DMS114 treated with DMSO at 0.1 percent for 48 hours (cell line): ENCODE measurements around the gene NOTCH4.
"Not testable (repeated sequence)": the region's sequence is repeated elsewhere in the genome, so short reads cannot be mapped to it uniquely, and the experiment has no call there.

Experiments used
- DNase-seq: peaks from one replicate; lab custom pipeline; 2025; ENCODE audit not compliant: unreplicated experiment; lab: John Stamatoyannopoulos, UW

The NOTCH4 gene

DNA sequence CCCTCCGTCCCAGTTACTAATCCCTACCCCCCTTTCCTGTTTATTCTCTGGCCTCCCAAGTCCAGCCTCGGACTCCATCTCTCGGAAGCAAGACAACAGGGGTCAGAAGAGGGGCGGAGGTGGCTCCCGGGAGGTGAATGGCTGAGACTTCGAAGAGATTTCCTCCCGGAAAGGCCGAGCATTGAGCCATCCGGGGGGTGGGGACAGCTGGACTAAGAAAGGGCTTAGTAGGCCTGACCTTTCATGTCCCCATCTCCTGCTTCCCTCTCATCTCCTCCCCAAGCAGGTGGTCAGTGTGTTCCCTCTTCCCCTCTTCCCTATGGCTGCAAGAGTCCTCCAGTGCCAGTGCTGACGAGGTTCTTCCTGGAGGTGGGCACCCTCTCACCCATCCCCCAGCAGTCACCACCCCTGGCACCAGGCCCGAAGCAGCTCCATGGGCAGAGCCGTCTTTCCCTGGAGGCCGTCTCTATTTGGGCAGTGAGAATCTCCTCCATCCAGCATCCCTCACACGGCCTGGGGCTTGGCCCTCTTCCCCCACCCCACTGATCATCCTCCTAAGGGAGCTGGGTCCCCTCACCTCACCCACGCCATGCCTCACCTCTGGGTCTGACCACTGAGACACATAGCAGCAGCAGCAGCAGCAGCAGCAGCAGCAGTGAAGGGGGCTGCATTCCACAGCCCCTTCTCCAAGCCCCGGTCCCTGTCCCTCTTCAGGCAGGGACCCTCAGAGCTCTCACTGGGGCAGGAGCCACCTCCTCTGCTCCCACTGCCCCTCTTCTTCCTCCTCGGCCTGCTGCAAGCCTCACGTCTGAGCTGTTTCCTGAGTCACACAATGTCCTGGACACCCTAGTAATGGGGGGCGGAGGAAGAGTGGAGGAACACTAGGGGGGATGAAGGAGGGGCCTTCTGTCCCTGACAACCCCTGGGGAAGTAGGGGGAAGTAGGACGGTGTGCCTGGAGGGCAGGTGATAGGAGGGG is at the start of gene NOTCH4:
Gene NOTCH4, minus strand, starts transcription at position 810 of the 978 bp plus-strand sequence. Its CDS starts 139 bp downstream, at position 671.
- no peak for DNase-seq

GRCh38 chr6:32271429-32271828 is 47.6 kb upstream of the NOTCH4 start:
- DNase-seq, result no peak

DNA sequence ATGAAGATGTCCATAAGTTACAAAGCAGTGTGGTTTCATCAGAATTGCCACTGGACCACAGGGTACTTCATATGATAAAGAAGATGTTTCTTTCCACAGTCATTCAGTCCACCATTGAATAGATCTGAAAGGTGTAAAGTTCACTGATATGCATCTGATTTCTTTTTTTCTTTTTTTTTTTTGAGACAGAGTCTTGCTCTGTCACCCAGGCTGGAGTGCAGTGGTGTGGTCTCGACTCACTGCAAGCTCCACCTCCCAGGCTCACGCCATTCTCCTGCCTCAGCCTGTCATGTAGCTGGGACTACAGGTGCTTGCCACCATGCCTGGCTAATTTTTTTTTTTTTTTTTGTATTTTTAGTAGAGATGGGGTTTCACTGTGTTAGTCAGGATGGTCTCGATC is 44.6 kb upstream of the NOTCH4 start:
- DNase-seq, result not testable (repeated sequence)

GRCh38 chr6:32267035-32267434 is 43.2 kb upstream of the NOTCH4 start:
- no peak for DNase-seq

GRCh38 chr6:32257262-32257661 is 33.4 kb upstream of the NOTCH4 start:
- not testable (repeated sequence) for DNase-seq

DNA sequence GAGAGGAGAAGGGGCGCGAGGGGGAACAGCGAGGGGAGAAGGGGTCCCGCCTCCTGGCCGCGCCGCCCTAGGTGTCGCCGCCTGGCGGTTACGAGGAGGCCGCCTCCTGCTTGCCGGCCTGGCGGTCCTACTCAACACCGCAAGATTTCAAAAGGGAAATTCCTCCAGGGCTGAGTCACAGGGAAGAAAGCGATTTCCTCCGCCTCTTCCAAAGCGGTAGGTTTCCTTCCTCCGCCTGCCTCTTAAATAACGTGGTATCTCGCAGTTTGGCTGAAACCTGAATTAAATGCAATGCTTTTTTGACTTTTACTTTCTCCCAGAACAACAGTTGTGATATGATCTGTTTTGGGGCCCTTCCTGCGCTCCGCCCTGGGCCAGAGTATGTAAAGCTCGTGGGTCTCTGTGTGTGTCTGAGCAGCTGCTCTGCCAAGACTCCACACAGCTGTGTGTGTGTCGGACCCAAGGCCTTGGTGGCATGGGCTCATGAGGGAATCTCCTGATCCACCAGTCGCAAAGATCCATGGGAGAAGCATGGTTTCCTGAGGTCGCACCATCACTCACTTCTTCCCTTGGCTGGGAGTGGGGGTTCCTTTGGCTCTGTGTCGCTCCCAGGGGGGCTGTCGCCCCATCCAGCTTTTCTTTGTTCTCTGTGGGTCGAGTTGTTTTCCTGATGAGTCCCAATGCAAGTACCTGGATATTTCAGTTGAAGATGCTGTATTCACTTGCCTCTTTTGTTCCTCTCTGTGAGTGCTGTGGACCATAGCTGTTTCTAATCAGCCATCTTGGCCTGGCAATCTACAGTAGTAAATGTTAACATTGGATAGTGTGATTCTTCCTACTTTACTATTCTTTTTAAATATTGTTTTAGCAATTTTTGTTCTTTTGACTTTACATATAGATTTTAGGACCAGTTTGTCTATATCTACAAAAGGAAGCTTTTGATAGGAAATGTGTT is 31.6 kb upstream of the NOTCH4 start:
- DNase-seq, result peak; percentile 74

- no peak for DNase-seq
Measured at GRCh38 chr6:32254761-32255198, 30.9 kb upstream of the NOTCH4 start.

DNA sequence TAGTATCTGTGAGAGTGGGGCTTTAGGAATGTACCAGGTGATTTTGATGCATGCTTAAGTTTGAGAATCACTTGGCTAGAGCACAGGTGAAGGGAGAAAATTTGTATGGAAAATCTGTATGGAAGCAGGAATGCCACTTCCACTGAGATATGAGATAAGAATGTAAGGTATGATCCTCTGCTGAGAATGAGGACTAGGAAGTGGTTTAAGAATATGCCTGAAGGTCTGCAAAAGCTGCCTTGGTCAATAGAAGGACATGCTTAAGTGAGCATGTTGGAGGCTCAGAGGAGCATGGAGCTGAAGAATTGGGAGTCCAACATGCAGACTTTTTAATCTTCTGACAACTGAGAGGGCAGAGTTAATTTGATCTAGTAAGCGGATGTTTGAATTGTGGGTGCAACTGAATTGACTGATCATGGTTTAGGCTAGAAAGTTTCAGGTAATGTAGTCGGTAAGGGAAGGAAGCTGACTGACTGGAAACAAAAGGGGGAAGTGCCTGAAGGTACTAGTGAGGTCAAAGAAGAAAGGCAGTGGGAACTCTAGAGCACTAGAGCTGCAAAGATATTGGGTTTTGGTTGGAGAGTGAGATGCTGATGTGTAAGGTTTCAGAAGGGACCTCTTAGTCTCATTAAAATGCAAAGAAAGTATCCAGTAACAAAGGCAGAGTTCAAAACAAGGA is 28.6 kb upstream of the NOTCH4 start:
- no peak for DNase-seq

DNA sequence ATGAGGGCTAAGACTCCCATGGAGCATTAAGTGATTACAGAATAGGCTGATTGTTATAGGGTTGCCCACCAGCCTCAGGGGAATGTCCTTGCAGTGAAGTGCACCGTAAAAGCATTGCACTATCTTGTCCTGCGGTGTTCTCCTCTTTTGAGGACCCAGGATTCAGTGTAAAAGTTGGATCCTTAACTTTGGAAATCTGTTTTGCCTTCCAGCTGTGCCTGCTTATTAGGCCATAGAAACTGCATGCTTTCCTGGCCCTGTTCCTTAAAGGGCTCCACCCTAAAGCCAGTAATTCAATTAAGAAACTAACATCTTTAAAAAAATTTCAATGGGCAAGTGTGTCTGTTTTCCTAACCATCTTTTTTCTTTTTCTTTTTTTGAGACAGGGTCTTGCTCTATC is 25.4 kb upstream of the NOTCH4 start:
- DNase-seq, result no peak

DNA sequence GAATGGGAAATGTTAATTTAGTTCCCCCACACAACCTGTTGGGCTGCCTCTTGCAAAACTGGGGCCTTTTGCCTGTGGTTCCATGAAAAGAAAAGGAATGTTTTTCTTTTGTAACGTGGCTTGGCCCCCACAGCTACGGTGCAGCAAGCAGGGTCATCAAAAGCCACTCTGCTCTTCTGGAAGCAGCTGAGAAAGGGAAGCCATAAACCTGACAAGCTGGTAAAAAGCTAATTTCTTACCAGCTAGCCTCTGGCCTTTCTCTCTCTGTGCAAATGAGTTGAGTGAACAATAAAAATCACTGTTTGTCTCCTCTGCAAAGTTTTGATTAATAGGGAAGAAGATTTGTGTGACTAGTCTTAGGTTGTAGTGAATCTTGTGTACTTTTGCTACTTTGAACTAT is 23.5 kb upstream of the NOTCH4 start:
- no peak for DNase-seq

DNA sequence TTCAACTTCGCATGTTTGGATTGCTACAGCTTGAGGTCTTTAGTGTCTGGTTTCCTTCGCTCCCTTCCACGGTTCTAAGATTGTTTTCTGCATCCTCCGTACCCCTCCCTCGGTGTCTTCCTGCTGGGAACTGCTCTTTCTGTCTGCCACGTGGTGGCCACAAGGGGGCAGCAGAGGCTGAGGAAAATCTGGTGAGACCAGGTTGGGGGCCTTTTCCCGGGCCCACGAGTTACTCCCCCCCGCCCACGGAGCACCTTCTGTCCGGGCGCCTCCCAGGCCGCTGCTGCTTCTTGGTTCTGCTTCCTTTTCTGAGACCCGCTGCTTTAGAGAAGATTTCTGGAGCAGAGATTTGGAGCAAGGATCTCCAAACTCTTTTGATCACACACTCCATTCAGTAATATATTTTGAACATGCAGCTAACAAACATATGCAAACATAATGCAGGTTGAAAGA is 21.1 kb upstream of the NOTCH4 start:
- peak; percentile 79 for DNase-seq

GRCh38 chr6:32244270-32244669 is 20.4 kb upstream of the NOTCH4 start:
- no peak for DNase-seq

GRCh38 chr6:32242318-32242813 is 18.5 kb upstream of the NOTCH4 start:
- DNase-seq, result not testable (repeated sequence)

- no peak for DNase-seq
Measured at GRCh38 chr6:32240686-32241085, 16.8 kb upstream of the NOTCH4 start.

DNA sequence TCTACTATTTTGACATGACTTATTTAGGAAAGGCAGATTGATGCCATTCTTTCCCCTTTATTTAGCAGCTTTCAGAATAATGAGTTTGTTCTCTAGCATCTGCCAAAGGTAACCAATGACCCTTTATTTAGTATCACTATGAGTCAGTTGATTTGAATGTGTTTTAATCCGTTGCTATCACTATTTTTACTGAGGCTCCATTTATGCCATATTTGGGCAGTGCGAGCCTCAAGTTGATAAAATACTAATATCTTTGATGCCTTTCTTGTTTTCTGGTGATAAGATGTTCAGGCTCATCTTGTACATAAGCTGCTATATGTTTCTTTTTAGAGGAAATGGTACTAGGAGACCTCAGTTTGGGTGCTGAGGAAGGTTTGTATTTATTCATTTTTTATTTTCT is 15.6 kb upstream of the NOTCH4 start:
- no peak for DNase-seq

DNA sequence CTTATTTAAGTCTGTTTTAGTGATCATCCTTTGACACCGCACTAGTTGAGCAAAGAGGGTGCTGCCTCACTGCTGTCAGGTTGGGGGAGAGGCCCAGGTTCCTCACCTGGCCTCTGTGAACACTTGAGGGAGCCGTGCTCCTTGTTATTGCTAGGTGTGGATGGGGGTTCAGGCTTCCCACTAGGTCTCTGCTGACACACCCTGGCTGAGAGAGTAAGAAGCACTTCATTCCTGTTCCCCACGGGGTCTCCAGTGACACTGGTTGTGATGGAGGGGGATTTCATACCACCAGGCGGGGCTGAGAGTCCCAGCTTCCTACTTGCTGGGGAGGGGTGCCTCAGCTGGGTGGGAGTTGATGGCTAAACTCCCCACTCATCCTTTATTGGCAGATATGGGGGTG is 11.1 kb upstream of the NOTCH4 start:
- no peak for DNase-seq

DNA sequence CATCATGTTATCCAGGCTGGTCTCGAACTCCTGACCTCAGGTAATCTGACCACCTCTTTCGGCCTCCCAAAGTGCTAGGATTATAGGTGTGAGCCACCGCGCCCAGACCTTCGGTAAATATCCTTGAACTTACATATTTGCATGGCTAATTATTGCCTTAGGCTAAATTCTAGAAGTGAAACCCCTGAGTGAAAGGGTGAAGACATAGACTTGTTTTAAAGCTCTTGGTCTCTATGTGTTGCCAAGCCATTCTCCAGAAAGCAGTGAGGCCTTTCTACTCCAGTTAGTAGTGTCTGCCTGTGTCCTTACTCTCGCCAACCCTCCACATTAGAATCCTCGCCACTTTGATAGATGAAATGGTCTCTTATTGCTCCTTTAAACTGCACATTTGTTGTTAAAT is 2.6 kb upstream of the NOTCH4 start:
- no peak for DNase-seq

DNA sequence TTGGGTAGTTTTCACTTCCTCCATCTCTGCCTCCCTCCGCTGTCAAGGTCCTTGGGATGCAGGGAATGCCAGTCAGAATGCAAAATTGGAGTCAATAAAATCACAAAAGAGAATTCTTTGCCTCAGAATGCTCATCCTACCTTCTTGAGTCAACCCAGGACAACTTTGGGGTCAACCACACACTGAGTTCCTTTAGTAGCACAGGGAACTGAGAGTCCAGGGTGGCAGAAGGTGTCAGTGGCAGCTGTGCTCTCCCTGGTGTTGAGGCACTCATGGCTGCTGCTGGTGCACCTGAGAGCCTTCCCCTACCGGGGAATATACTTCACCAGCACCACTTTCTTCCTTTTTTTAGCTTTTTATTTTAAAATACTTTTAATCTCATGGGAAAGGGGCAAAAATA is 829 bp upstream of the NOTCH4 start:
- no peak for DNase-seq

- no peak for DNase-seq
Measured at GRCh38 chr6:32222333-32223230, 1.3 kb downstream of the NOTCH4 start.

DNA sequence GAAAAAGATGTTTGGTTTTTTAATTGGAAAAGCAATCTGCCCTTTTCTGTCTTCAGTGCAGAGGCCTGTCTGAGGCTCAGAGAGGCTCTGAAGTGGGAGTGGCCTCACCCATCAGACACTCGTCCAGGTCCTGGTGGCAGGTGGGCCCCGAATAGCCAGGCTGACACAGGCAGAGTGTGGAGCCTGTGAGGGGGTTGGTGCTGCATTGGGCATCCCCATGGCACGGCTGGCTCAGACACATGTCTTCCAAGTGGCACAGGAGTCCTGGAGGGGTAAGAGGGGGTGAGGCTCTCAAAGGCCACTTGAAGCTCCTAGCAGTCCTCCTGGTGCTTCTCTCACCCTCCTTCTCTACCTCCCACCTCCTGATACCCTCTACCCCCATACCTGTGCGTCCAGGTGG is 3.8 kb downstream of the NOTCH4 start:
- DNase-seq, result no peak
